ENCODE measurements around the gene HOOK1.

GRCh38 chr1:59901770-59902388 lies 87.1 kb downstream of the HOOK1 start:
- no peak for TF ChIP-seq CTCF (IDR thresholded peaks at IDR 0.05)
- TF ChIP-seq POLR2A (IDR thresholded peaks at IDR 0.05): no peak
